Breast epithelium (tissue), 4 donors: ENCODE data around the gene ATP4B. TPM values are rescaled to one million over a fixed set of nuclear protein-coding genes. Genes with fewer than 3 reads are reported as not detected.
"Not testable (repeated sequence)": the region's sequence is repeated elsewhere in the genome, so short reads cannot be mapped to it uniquely, and the experiment has no call there.

Experiments
- DNase-seq, 2 donors: peaks; one replicate each; pipeline ENCODE4 v3.0.0-alpha.2; 2019; ENCODE audit warnings: low spot score in 2 of 2
- H3K27ac ChIP-seq, 2 donors: fragments of 200-600 bp; sonication (generic) in 1 of 2; one replicate each; pipeline ENCODE4 v1.5.1; 2016 to 2019; ENCODE audit warnings: mild to moderate bottlenecking in 1 of 2
- H3K27me3 ChIP-seq, 2 donors: fragments of 200-600 bp; sonication (generic) in 1 of 2; one replicate each; pipeline versions ENCODE4 v1.5.1 to v1.6.0; 2017 to 2019; ENCODE audit warnings: control low read depth in 1 of 2, mild to moderate bottlenecking in 1 of 2
- H3K36me3 ChIP-seq: fragments of 200-600 bp; one replicate; pipeline ENCODE4 v1.5.1; 2019
- H3K4me1 ChIP-seq, 2 donors: fragments of 200-600 bp; sonication (generic); one replicate each; pipeline ENCODE4 v1.5.1; 2016 to 2019; ENCODE audit warnings: control low read depth in 1 of 2
- H3K4me3 ChIP-seq, 3 donors: fragments of 200-600 bp; sonication (generic); 1 replicate in 2 of 3; 2 replicates in 1 of 3; pipeline ENCODE4 v1.5.1; 2016 to 2019; ENCODE audit warnings: mild to moderate bottlenecking in 3 of 3, moderate library complexity in 2 of 3
- H3K9me3 ChIP-seq, 2 donors: fragments of 200-600 bp; sonication (generic) in 1 of 2; one replicate each; pipeline ENCODE4 v1.5.1; 2016 to 2019; ENCODE audit warnings: control low read depth in 1 of 2
- POLR2A ChIP-seq: fragments of 450-650 bp; IDR thresholded peaks from one replicate; pipeline ENCODE4 v1.6.1; 2016; ENCODE audit warnings: antibody characterized with exemption, mild to moderate bottlenecking, moderate library complexity
- POLR2AphosphoS5 ChIP-seq, 3 donors: sonication (generic); formaldehyde crosslinking; IDR thresholded peaks; one replicate each; pipeline ENCODE4 v1.6.1; 2017; ENCODE audit warnings: antibody characterized with exemption in 3 of 3
- intact Hi-C: fragments of 100-400 bp; cut with DNase I; formaldehyde crosslinking; loops from one replicate; pipeline ENCODE4 v1.15.1; 2023; ENCODE audit warnings: low total_unique reads
- total RNA-seq, 3 donors: library from RNA; depleted of rRNA; stranded (reverse); fragments of >200 nt; gene quantifications; one replicate each; pipeline ENCODE4 v1.1.0, GENCODE V29; 2016
- TF ChIP-seq, protein P1 (sequence below), 3 donors: fragments of 450-650 bp; IDR thresholded peaks; one replicate each; pipeline ENCODE4 v1.5.1; 2016 to 2017; ENCODE audit warnings: antibody characterized with exemption in 3 of 3, mild to moderate bottlenecking in 3 of 3, moderate library complexity in 3 of 3

The ATP4B gene
- total RNA-seq, 3 donors from 2014 or later, result not detected

DNA sequence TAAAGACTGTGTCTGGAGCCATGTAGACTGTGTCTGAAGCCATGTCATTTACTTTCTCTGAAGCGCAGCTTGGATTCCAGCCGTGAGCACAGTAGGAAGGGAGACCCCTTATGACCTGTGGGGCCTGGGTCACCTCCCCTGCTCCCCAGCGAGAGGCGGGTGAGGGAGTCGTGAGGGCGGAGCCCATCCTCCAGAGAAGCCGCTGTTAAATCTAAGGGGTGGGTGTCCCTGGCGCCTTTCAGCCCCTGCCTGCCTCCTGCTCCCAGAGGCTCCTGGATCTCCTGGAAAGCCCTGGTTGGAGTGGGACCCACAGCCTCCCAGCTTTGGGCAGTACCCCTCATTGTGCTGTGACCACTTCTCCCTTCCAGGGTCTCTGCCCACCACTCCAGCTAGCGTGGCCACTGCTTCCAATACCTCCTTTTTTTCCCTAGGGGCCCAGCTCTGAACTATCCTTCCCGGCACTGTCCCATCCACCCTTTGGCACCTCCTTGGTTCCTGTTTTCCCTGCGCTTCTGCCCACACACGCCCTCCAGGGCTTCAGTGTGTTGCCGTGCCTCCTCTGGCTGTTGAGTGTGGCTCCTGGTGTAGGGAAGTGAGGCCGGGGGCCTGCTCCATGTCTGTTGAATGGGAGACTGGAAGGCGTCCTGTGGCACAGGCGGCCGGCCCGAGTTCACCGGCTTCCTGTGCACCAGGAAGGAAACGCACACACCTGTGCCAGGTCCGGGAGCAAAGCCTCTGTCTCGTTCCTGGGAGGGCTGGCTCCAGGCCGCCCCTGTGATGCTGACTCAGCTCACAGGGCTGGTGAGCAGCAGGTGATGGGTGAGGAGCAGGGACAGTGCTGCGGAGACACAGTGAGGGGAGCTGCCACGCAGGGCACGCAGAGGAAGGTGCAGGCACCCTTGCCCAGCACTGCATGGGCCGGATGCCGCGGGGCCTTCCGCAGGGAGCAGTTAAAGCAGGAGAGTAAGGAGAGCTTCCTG lies 29.4 kb downstream of the ATP4B start:
- H3K36me3 ChIP-seq, result no peaks in the 10 kb centered on the region
- peak in 1 of 2 donors; percentile 34 for DNase-seq
- no peak overlapping the region for H3K4me3 ChIP-seq
- intact Hi-C loops, result no loop called here
- no peaks in the 10 kb centered on the region for H3K9me3 ChIP-seq
- TF ChIP-seq, protein P1, sequence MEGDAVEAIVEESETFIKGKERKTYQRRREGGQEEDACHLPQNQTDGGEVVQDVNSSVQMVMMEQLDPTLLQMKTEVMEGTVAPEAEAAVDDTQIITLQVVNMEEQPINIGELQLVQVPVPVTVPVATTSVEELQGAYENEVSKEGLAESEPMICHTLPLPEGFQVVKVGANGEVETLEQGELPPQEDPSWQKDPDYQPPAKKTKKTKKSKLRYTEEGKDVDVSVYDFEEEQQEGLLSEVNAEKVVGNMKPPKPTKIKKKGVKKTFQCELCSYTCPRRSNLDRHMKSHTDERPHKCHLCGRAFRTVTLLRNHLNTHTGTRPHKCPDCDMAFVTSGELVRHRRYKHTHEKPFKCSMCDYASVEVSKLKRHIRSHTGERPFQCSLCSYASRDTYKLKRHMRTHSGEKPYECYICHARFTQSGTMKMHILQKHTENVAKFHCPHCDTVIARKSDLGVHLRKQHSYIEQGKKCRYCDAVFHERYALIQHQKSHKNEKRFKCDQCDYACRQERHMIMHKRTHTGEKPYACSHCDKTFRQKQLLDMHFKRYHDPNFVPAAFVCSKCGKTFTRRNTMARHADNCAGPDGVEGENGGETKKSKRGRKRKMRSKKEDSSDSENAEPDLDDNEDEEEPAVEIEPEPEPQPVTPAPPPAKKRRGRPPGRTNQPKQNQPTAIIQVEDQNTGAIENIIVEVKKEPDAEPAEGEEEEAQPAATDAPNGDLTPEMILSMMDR (IDR thresholded peaks at IDR 0.05), result no peak
- no peak for TF ChIP-seq POLR2AphosphoS5 (IDR thresholded peaks at IDR 0.05)
- TF ChIP-seq POLR2A, result no peak
- no peaks in the 10 kb centered on the region for H3K4me1 ChIP-seq
- no peak overlapping the region for H3K27ac ChIP-seq
- no peaks in the 10 kb centered on the region for H3K27me3 ChIP-seq

DNA sequence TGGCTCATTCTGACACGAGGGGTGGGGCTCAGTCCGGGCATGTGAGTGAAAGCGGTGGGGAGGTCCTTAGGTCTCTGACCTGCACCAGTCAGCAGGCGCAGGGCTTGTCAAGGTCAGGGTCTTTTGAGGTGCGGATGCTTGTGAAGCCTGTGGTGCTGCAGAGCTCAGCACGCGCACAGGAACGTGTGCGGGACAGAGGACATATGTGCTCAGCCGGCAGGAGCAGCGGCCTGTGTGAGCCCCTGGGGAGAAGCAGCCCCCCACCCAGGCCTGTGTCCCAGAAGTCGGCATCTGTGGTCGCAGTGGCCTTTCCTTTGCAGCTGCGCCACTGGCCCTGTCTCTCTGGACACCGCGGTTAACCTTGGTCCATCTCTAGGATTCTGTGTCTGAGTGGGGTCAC lies 30.9 kb downstream of the ATP4B start:
- TF ChIP-seq POLR2AphosphoS5 (IDR thresholded peaks at IDR 0.05) (no peak), POLR2A (no peak)
- TF ChIP-seq, protein P1 (IDR thresholded peaks at IDR 0.05), result no peak
- Histone ChIP-seq H3K36me3 (no peaks in the 10 kb centered on the region), H3K27ac (no peak overlapping the region), H3K9me3 (no peaks in the 10 kb centered on the region), H3K4me3 (no peak overlapping the region), H3K4me1 (no peaks in the 10 kb centered on the region), H3K27me3 (no peaks in the 10 kb centered on the region)
- DNase-seq, result peak in 1 of 2 donors; percentile 42
- intact Hi-C loops, result no loop called here

DNA sequence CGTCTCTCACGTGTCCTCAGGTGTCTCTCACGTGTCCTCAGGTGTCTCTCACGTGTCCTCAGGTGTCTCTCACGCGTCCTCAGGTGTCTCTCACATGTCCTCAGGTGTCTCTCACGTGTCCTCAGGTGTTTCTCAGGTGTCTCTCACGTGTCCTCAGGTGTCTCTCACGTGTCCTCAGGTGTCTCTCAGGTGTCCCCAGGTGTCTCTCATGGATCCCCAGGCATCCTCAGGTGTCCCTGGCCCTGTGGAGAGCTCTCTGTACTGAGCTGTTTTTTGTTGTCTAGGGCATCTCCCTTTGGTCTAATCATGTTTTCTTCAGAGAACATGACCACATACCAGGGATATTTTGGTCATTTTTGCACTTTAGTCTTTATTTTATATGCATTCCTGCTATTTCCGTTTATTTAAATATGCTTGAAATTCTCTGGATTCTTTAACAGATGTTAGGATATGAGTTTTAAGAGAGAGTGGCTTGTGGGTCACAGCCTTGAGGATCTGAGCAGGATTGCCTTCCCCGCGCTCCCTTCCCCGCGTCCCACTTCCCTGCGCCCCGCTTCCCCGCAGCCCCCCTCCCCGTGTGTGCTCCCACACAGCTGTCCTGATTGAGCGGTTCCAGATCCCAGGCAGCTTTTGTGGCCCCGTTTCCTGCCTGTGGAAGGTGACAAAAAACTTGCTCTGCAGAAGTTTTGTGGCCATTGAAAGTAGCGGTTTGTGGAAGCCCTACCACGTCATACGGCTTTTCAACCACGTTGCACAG lies 31.9 kb downstream of the ATP4B start:
- no peaks in the 10 kb centered on the region for H3K4me1 ChIP-seq
- H3K27me3 ChIP-seq, result no peaks in the 10 kb centered on the region
- H3K4me3 ChIP-seq, result no peak overlapping the region
- H3K9me3 ChIP-seq, result no peaks in the 10 kb centered on the region
- TF ChIP-seq, protein P1 (IDR thresholded peaks at IDR 0.05), result no peak
- no peak for TF ChIP-seq POLR2AphosphoS5 (IDR thresholded peaks at IDR 0.05)
- no peak for TF ChIP-seq POLR2A
- intact Hi-C loops, result no loop called here
- H3K36me3 ChIP-seq, result no peaks in the 10 kb centered on the region
- H3K27ac ChIP-seq, result no peak overlapping the region
- peak in 1 of 2 donors; percentile 10 for DNase-seq

DNA sequence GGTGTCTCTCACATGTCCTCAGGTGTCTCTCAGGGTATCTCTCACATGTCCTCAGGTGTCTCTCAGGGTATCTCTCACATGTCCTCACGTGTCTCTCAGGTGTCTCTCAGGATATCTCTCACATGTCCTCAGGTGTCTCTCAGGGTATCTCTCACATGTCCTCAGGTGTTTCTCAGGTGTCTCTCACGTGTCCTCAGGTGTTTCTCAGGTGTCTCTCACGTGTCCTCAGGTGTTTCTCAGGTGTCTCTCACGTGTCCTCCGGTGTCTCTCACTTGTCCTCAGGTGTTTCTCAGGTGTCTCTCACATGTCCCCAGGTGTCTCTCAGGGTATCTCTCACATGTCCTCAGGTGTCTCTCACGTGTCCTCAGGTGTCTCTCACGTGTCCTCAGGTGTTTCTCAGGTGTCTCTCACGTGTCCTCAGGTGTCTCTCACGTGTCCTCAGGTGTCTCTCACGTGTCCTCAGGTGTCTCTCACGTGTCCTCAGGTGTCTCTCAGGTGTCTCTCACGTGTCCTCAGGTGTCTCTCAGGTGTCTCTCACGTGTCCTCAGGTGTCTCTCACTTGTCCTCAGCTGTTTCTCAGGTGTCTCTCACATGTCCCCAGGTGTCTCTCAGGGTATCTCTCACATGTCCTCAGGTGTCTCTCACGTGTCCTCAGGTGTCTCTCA lies 33.2 kb downstream of the ATP4B start:
- H3K9me3 ChIP-seq, DNase-seq, H3K27ac ChIP-seq, intact Hi-C loops, H3K4me3 ChIP-seq, H3K36me3 ChIP-seq, H3K4me1 ChIP-seq, H3K27me3 ChIP-seq: not testable (repeated sequence)

DNA sequence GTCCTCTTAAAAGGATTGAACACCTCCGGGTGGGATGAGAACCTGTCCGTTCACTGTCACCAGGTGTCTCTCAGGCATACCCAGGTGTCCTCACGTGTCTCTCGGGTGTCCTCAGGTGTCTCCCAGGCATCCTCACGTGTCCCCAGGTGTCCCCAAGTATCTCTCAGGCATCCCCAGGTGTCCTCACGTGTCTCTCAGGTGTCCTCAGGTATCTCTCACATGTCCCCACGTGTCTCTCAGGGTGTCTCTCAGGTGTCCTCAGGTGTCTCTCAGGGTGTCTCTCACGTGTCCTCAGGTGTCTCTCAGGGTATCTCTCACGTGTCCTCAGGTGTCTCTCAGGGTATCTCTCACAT lies 33.8 kb downstream of the ATP4B start:
- no peaks in the 10 kb centered on the region for H3K36me3 ChIP-seq
- no peak overlapping the region for H3K27ac ChIP-seq
- no peak overlapping the region for H3K4me3 ChIP-seq
- H3K4me1 ChIP-seq, result no peaks in the 10 kb centered on the region
- intact Hi-C loops, result no loop called here
- no peaks in the 10 kb centered on the region for H3K27me3 ChIP-seq
- no peaks in the 10 kb centered on the region for H3K9me3 ChIP-seq
- DNase-seq, result no peak
- TF ChIP-seq POLR2AphosphoS5 (IDR thresholded peaks at IDR 0.05), result no peak
- no peak for TF ChIP-seq POLR2A
- TF ChIP-seq, protein P1 (IDR thresholded peaks at IDR 0.05), result no peak
